GM10266 (cell line): Measurements from ENCODE around the gene ST14.

Experiments
- DNase-seq: peaks from one replicate; pipeline ENCODE4 v3.0.0; 2012; ENCODE audit errors: extremely low spot score
- CTCF ChIP-seq: IDR thresholded peaks from 2 replicates; pipeline ENCODE4 v1.5.1; 2012; ENCODE audit warnings: mild to moderate bottlenecking, low read depth; ENCODE audit not compliant: control insufficient read depth, insufficient read depth; ENCODE audit errors: missing control alignments

The ST14 gene

DNA sequence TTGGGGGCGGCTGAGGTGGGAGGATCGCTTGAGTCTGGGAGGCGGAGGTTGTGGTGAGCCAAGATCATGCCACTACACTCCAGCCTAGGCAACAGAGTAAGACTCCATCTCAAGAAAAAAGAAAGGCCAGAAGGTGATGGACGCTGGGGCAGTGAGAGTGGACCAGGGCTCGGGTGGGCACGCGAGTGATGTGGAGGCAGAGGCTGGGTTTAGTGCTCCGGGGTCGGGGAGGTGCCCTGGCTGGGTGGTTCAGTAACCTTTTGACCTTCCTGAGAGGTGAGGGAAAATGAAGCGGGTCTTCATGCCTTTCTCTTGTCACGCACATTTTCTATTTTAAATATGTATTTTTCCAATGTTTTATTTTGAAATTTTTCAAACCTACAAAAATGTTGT, 45.1 kb downstream of the ST14 start:
- no peak for DNase-seq

GRCh38 chr11:130206141-130206540, 46.6 kb downstream of the ST14 start:
- TF ChIP-seq CTCF: no peak
- no peak for DNase-seq

More for the DNA sequence above, 45.1 kb downstream of the ST14 start:
- TF ChIP-seq CTCF: no peak

DNA sequence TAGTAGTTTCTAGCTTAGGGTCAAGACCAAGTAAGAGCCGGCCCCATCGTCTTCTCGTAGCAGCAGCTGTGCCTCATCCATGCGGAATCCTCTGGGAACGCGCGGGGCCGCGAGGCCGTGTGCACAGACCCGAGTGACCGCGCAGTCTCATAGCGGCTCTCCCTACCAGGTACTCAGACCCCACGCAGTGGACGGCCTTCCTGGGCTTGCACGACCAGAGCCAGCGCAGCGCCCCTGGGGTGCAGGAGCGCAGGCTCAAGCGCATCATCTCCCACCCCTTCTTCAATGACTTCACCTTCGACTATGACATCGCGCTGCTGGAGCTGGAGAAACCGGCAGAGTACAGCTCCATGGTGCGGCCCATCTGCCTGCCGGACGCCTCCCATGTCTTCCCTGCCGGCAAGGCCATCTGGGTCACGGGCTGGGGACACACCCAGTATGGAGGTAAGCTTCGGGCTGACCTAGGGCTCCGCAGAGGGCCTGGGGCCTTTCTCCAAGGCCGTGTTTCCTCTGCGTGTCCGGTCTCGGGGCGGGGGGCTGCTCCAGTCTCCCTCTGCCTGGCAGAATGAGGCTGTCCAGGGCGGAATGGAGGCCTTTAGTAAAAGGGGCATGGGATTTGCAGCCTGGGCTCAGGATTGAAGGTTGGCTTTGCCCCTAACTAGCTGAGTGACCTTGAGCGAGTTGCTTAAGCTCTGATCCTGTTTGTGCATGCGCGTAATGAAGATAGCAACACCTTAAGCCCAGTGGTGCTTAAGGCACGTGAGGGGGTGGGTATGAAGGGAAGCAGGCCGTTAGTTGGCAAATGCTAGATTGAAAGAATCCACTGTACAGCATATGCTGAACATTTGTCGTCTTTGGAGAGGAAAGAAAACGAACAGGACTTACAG, 48.9 kb downstream of the ST14 start:
- TF ChIP-seq CTCF: no peak
- no peak for DNase-seq

DNA sequence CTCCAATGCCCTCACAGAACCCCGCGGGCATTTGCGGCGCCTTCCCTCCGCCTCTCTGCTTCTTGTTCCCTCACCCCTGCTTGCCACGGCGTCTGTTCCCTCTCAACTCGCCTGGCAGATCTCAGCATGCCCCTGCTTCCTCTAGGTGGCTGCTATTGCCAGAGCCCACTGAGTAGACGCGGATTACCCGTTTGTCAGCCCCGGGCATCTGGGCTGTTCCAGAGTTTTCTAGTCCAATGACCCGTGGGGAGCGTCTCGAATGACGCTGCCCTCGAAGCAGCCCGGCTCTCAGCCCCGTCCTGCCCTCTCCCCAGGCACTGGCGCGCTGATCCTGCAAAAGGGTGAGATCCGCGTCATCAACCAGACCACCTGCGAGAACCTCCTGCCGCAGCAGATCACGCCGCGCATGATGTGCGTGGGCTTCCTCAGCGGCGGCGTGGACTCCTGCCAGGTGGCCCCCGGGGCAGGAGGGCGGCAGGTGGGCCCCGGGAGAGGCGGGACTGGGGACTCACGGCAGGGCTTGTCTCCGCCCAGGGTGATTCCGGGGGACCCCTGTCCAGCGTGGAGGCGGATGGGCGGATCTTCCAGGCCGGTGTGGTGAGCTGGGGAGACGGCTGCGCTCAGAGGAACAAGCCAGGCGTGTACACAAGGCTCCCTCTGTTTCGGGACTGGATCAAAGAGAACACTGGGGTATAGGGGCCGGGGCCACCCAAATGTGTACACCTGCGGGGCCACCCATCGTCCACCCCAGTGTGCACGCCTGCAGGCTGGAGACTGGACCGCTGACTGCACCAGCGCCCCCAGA, 49.7 kb downstream of the ST14 start:
- TF ChIP-seq CTCF: no peak
- no peak for DNase-seq

GRCh38 chr11:130209954-130210854, 50.6 kb downstream of the ST14 start:
- TF ChIP-seq CTCF: no peak
- no peak for DNase-seq

DNA sequence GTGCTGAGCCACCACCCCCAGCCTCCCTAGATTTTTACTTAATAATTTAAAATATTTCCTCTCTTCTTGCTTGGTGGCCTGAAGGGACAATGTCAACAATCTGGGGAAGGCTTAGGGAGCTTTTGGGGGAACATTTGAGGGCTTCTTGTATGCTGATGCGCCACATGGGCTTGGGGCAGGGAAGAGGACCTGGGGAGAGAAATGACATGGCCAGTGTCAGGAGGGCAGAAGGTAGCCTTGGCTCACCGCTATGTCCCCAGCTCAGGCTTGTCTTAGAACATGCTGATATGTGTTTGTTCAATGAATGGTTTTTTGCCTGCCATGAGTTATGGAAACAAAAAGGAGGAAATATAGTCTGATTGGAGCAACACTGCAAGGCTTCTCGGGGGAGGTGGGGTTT, 51.6 kb downstream of the ST14 start:
- TF ChIP-seq CTCF: no peak
- no peak for DNase-seq
